HFF-Myc (cell line): ENCODE results near the gene TNFSF15.

Source experiments
- DNase-seq: peaks from one replicate; pipeline ENCODE4 v3.0.0-alpha.2; 2011; ENCODE audit warnings: low read depth; ENCODE audit errors: extremely low read depth
- H3K4me3 ChIP-seq: replicated peaks from 2 replicates; pipeline ENCODE4 v1.5.1; 2011; ENCODE audit warnings: low read depth, mild to moderate bottlenecking, control low read depth, low read length
- CTCF ChIP-seq: IDR thresholded peaks from 2 replicates; pipeline ENCODE4 v1.5.1; 2012; ENCODE audit warnings: mild to moderate bottlenecking, low read depth, low read length, control low read depth; ENCODE audit errors: missing control alignments

The TNFSF15 gene

GRCh38 chr9:114804505-114804904 is 1.3 kb downstream of the TNFSF15 start:
- peak; percentile 75 for DNase-seq
- H3K4me3 ChIP-seq: no peak overlapping the region
- TF ChIP-seq CTCF: no peak

- no peak for DNase-seq
- TF ChIP-seq CTCF: no peak
- H3K4me3 ChIP-seq: no peak overlapping the region
These were observed 2.2 kb downstream of the TNFSF15 start for GRCh38 chr9:114803479-114804265.

- no peak for DNase-seq
- TF ChIP-seq CTCF: no peak
These were observed 5.9 kb downstream of the TNFSF15 start for GRCh38 chr9:114799925-114800324.

GRCh38 chr9:114799441-114799840 is 6.4 kb downstream of the TNFSF15 start:
- no peak for DNase-seq
- no peak for TF ChIP-seq CTCF
- no peak overlapping the region for H3K4me3 ChIP-seq

More at GRCh38 chr9:114799925-114800324, 5.9 kb downstream of the TNFSF15 start:
- no peak overlapping the region for H3K4me3 ChIP-seq

- no peak for DNase-seq
- no peak overlapping the region for H3K4me3 ChIP-seq
- TF ChIP-seq CTCF: no peak
These were observed 6.9 kb downstream of the TNFSF15 start for GRCh38 chr9:114798780-114799427.

- DNase-seq: no peak
- TF ChIP-seq CTCF: no peak
- H3K4me3 ChIP-seq: no peak overlapping the region
These were observed 7.7 kb downstream of the TNFSF15 start for GRCh38 chr9:114798101-114798500.
